SU-DHL-6 (cell line): ENCODE measurements around the gene PHACTR2.
"Not testable (repeated sequence)": the region's sequence is repeated elsewhere in the genome, so short reads cannot be mapped to it uniquely, and the experiment has no call there.

ENCODE experiments used
- H2AFZ ChIP-seq: fragments of 200-600 bp; sonication (generic); 2 replicates; pipeline ENCODE4 v1.6.1; 2014; ENCODE audit warnings: low read depth, mild to moderate bottlenecking, moderate library complexity, mixed read lengths, antibody characterized with exemption, low read length; ENCODE audit not compliant: severe bottlenecking
- H3F3A ChIP-seq: fragments of 200-600 bp; shearing (Covaris generic); 2 replicates; pipeline ENCODE4 v1.6.0; 2016; ENCODE audit warnings: antibody characterized with exemption, mild to moderate bottlenecking; ENCODE audit not compliant: insufficient read depth
- H3K27ac ChIP-seq: fragments of 200-600 bp; sonication (generic); 2 replicates; pipeline ENCODE4 v1.5.1; 2016; ENCODE audit warnings: low read depth, mild to moderate bottlenecking, low read length, moderate library complexity, mixed read lengths
- H3K27me3 ChIP-seq: fragments of 200-600 bp; sonication (generic), shearing (Covaris generic); 2 replicates; pipeline ENCODE4 v1.6.0; 2014; ENCODE audit warnings: mild to moderate bottlenecking, low read length
- H3K36me3 ChIP-seq: fragments of 200-600 bp; sonication (generic); 2 replicates; pipeline ENCODE4 v1.6.1; 2014; ENCODE audit warnings: mild to moderate bottlenecking, low read length, mixed read lengths
- H3K4me2 ChIP-seq: fragments of 300-600, 200-600 bp; shearing (Covaris generic), sonication (generic); 2 replicates; pipeline ENCODE4 v1.6.0; 2014; ENCODE audit warnings: low read length, low read depth, mild to moderate bottlenecking; ENCODE audit not compliant: poor library complexity, severe bottlenecking
- H3K4me3 ChIP-seq: fragments of 200-600 bp; sonication (generic); 2 replicates; pipeline ENCODE4 v1.5.1; 2014; ENCODE audit warnings: antibody characterized with exemption, low read length, mild to moderate bottlenecking, mixed read lengths; ENCODE audit not compliant: insufficient read depth, poor library complexity, severe bottlenecking
- H3K79me2 ChIP-seq: fragments of 200-600 bp; sonication (generic); 2 replicates; pipeline ENCODE4 v1.6.1; 2014; ENCODE audit warnings: mild to moderate bottlenecking, low read length, moderate library complexity; ENCODE audit not compliant: insufficient read depth
- H3K9ac ChIP-seq: fragments of 200-600 bp; sonication (generic); 2 replicates; pipeline ENCODE4 v1.7.0; 2014; ENCODE audit warnings: mild to moderate bottlenecking, low read length
- H3K9me2 ChIP-seq: fragments of 200-600 bp; sonication (generic); replicated peaks from 2 replicates; pipeline ENCODE4 v1.6.1; 2014; ENCODE audit warnings: low read length; ENCODE audit not compliant: insufficient read depth
- H3K9me3 ChIP-seq: fragments of 200-600 bp; sonication (generic); 2 replicates; pipeline ENCODE4 v1.6.1; 2014; ENCODE audit warnings: low read length, mixed read lengths; ENCODE audit not compliant: insufficient read depth
- H4K20me1 ChIP-seq: fragments of 200-600 bp; sonication (generic); 2 replicates; pipeline ENCODE4 v1.6.1; 2014; ENCODE audit warnings: low read depth, mild to moderate bottlenecking, antibody characterized with exemption, low read length, moderate library complexity, mixed read lengths
- CTCF ChIP-seq: fragments of 200-600 bp; sonication (generic); IDR thresholded peaks from one replicate; pipeline ENCODE4 v1.5.1; 2017; ENCODE audit warnings: antibody characterized with exemption, mild to moderate bottlenecking, low read length, moderate library complexity; ENCODE audit not compliant: insufficient read depth, poor library complexity, severe bottlenecking
- EZH2phosphoT487 ChIP-seq: fragments of 200-600 bp; sonication (generic), shearing (Covaris generic); conservative IDR thresholded peaks from 2 replicates; pipeline ENCODE4 v1.6.1; 2018; ENCODE audit warnings: mild to moderate bottlenecking, antibody characterized with exemption, low read length, moderate library complexity, mixed read lengths

PHACTR2 gene

GRCh38 chr6:143677891-143678791 is at the start of gene PHACTR2:
Gene PHACTR2, plus strand, starts transcription at chr6:143677965. Its CDS starts 199 bp downstream, at chr6:143678164.
- H3K36me3 ChIP-seq, result no peaks in the 10 kb centered on the region
- no peaks in the 10 kb centered on the region for H3K9me2 ChIP-seq
- H3K4me3 ChIP-seq, result no peak within 1 kb of the TSS
- no peak within 1 kb of the TSS for H3K9ac ChIP-seq
- H3F3A ChIP-seq, result no peaks in the 10 kb centered on the region
- TF ChIP-seq EZH2phosphoT487 (0 out of 2 replicates have a peak, but pooled peaks have one; percentile 24), CTCF (no peak)
- H3K27me3 ChIP-seq, result no peaks in the 10 kb centered on the region
- no peak within 1 kb of the TSS for H3K4me2 ChIP-seq
- no peaks in the 10 kb centered on the region for H3K9me3 ChIP-seq
- H4K20me1 ChIP-seq, result no peaks in the 10 kb centered on the region
- no peak within 1 kb of the TSS for H2AFZ ChIP-seq
- H3K27ac ChIP-seq, result no peak within 1 kb of the TSS
- no peaks in the 10 kb centered on the region for H3K79me2 ChIP-seq

- Histone ChIP-seq H3K9me3 (no peaks in the 10 kb centered on the region), H3K36me3 (no peaks in the 10 kb centered on the region), H3K9me2 (no peaks in the 10 kb centered on the region), H3K27ac (no peak overlapping the region), H3F3A (no peaks in the 10 kb centered on the region), H3K4me2 (no peak overlapping the region), H4K20me1 (no peaks in the 10 kb centered on the region), H3K79me2 (no peaks in the 10 kb centered on the region), H3K4me3 (no peak overlapping the region), H3K9ac (no peak overlapping the region), H3K27me3 (no peaks in the 10 kb centered on the region), H2AFZ (no peak overlapping the region)
- TF ChIP-seq EZH2phosphoT487, result no peak
- TF ChIP-seq CTCF, result no peak
Measured at GRCh38 chr6:143629104-143630080, 48.4 kb upstream of the PHACTR2 start.

- not testable (repeated sequence) for H3F3A ChIP-seq, H3K4me3 ChIP-seq, H3K36me3 ChIP-seq, H4K20me1 ChIP-seq, H3K9ac ChIP-seq, H2AFZ ChIP-seq, H3K9me2 ChIP-seq, H3K27me3 ChIP-seq, H3K27ac ChIP-seq, H3K79me2 ChIP-seq, H3K4me2 ChIP-seq, H3K9me3 ChIP-seq
Measured at GRCh38 chr6:143631196-143631595, 46.6 kb upstream of the PHACTR2 start.
